Liver (tissue), 9 donors: ENCODE data around the gene DACH1. TPM values are rescaled to one million over a fixed set of nuclear protein-coding genes. Genes with fewer than 3 reads are reported as not detected.
"Not testable (repeated sequence)": the region's sequence is repeated elsewhere in the genome, so short reads cannot be mapped to it uniquely, and the experiment has no call there.

Source experiments
- DNase-seq: peaks from one replicate; pipeline ENCODE4 v3.0.0-alpha.2; 2017; ENCODE audit warnings: low spot score
- H3K27ac ChIP-seq, 2 donors: one replicate each; pipeline ENCODE4 v1.7.0; 2013; ENCODE audit warnings: inconsistent platforms in 2 of 2, low read length in 2 of 2, control low read depth in 1 of 2, low read depth in 1 of 2, mild to moderate bottlenecking in 1 of 2
- H3K27me3 ChIP-seq, 4 donors: one replicate each; pipeline versions ENCODE4 v1.6.1 to v1.7.0; 2013; ENCODE audit warnings: low read length in 3 of 4, inconsistent platforms in 1 of 4, mild to moderate bottlenecking in 1 of 4, moderate library complexity in 1 of 4; ENCODE audit not compliant: control insufficient read depth in 4 of 4, insufficient read depth in 4 of 4
- H3K36me3 ChIP-seq, 4 donors: one replicate each; pipeline versions ENCODE4 v1.6.1 to v1.7.0; 2013; ENCODE audit warnings: low read length in 3 of 4, mild to moderate bottlenecking in 3 of 4, low read depth in 1 of 4, moderate library complexity in 1 of 4; ENCODE audit not compliant: control insufficient read depth in 4 of 4, insufficient read depth in 3 of 4
- H3K4me1 ChIP-seq, 4 donors: one replicate each; pipeline versions ENCODE4 v1.6.1 to v1.7.0; 2013; ENCODE audit warnings: low read length in 3 of 4, mild to moderate bottlenecking in 3 of 4, moderate library complexity in 1 of 4; ENCODE audit not compliant: control insufficient read depth in 4 of 4, insufficient read depth in 4 of 4
- H3K4me3 ChIP-seq, 3 donors: one replicate each; pipeline versions ENCODE4 v1.6.1 to v1.7.0; 2013; ENCODE audit warnings: low read length in 3 of 3, control low read depth in 1 of 3, low read depth in 1 of 3, mild to moderate bottlenecking in 1 of 3
- H3K9ac ChIP-seq, 2 donors: one replicate each; pipeline ENCODE4 v1.7.0; 2013; ENCODE audit warnings: low read length in 2 of 2, mild to moderate bottlenecking in 2 of 2, moderate library complexity in 2 of 2, control low read depth in 1 of 2, low read depth in 1 of 2
- H3K9me3 ChIP-seq, 4 donors: one replicate each; pipeline versions ENCODE4 v1.6.1 to v1.7.0; 2013; ENCODE audit warnings: low read length in 3 of 4; ENCODE audit not compliant: control insufficient read depth in 4 of 4
- FOXA1 ChIP-seq: IDR thresholded peaks from 2 replicates; pipeline ENCODE4 v1.6.1; 2016; ENCODE audit warnings: antibody characterized with exemption
- GABPA ChIP-seq, 2 donors: IDR thresholded peaks in 1 of 2; conservative IDR thresholded peaks in 1 of 2; 2 replicates each; pipeline ENCODE4 v1.6.1; 2016; ENCODE audit warnings: antibody characterized with exemption in 2 of 2, mild to moderate bottlenecking in 1 of 2, moderate library complexity in 1 of 2
- NR2F2 ChIP-seq: IDR thresholded peaks from 2 replicates; pipeline ENCODE4 v1.6.1; 2016; ENCODE audit warnings: antibody characterized with exemption
- RAD21 ChIP-seq, 2 donors: IDR thresholded peaks; 2 replicates each; pipeline ENCODE4 v1.6.1; 2016; ENCODE audit warnings: antibody characterized with exemption in 2 of 2, mild to moderate bottlenecking in 2 of 2
- SP1 ChIP-seq: IDR thresholded peaks from 2 replicates; pipeline ENCODE4 v1.6.1; 2018; ENCODE audit warnings: antibody characterized with exemption, mild to moderate bottlenecking
- WGBS: extraction: QIAGEN DNeasy Blood & Tissue Kit; methylation state at CpG from one replicate; pipeline ENCODE4 v1.1.7; 2013; 5-methylcytosine and 5-hydroxymethylcytosine counted together
- polyA plus RNA-seq, 2 donors: library from polyadenylated mRNA; stranded (reverse) in 1 of 2; unstranded in 1 of 2; fragments of 200-250 nt in 1 of 2; fragments of >200 nt in 1 of 2; fragmentation: Nextera tagmentation in 1 of 2; extraction: Ambion mirVana in 1 of 2; gene quantifications; one replicate each; pipeline versions ENCODE4 v1.2.1 to v1.2.3, GENCODE V29; 2013 to 2015
- total RNA-seq, 2 donors: library from RNA; depleted of rRNA; stranded (reverse); fragments of >200 nt; gene quantifications; one replicate each; pipeline ENCODE4 v1.2.3, GENCODE V29; 2014
- TF ChIP-seq, protein P1 (sequence below): IDR thresholded peaks from 2 replicates; pipeline ENCODE4 v1.6.1; 2016; ENCODE audit warnings: antibody characterized with exemption, mild to moderate bottlenecking
- TF ChIP-seq, protein P2 (sequence below): IDR thresholded peaks from 2 replicates; pipeline ENCODE4 v1.6.1; 2016; ENCODE audit warnings: antibody characterized with exemption
- TF ChIP-seq, protein P3 (sequence below): IDR thresholded peaks from 2 replicates; pipeline ENCODE4 v1.6.1; 2016; ENCODE audit warnings: antibody characterized with exemption
- TF ChIP-seq, protein P4 (sequence below): IDR thresholded peaks from 2 replicates; pipeline ENCODE4 v1.6.1; 2016; ENCODE audit warnings: antibody characterized with exemption
- TF ChIP-seq, protein P5 (sequence below): fragments of 150-350 bp; IDR thresholded peaks from 2 replicates; pipeline ENCODE4 v1.5.1; 2017; ENCODE audit warnings: improper control_type of control experiment, low read depth, low read length; ENCODE audit not compliant: missing input control
- donor health status: healthy.
- donor health status: healthy.
- donor health status: healthy.
- donor health status: healthy.
- donor health status: healthy.

Gene DACH1
- total and polyA plus RNA-seq, 4 donors = 0.28 to 1.9 (median 0.77) TPM

DNA sequence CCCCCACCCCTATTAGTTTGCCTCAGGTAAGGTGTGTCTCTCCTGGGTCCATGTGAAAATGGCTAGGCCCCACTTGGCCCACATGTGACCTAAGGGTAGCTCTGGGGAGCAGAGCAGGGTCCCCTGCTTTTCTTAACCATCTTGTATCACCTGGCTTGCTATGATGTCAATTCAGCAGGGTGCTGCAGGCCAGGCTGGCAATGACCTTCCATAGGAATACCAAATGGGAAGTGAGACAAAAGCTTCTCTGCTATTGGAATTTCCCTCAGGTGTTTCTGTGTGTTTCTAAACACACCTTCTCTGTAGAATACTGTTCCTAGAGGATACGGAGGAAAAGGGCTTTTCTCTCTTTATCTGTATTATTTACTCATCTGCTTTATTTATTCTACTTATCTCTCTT is 35.7 kb upstream of the DACH1 start:
- no peak for DNase-seq
- H3K27me3 ChIP-seq = no peaks in the 10 kb centered on the region
- WGBS = 44% methylated on average over 1 of the region's 1 CpG

DNA sequence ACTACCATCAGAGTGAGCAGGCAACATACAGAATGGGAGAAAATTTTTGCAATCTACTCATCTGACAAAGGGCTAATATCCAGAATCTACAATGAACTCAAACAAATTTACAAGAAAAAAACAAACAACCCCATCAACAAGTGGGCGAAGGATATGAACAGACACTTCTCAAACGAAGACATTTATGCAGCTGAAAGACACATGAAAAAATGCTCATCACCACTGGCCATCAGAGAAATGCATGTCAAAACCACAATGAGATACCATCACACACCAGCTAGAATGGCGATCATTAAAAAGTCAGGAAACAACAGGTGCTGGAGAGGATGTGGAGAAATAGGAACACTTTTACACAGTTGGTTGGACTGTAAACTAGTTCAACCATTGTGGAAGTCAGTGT is 26.5 kb upstream of the DACH1 start:
- H3K9me3 ChIP-seq, H3K36me3 ChIP-seq, H3K27me3 ChIP-seq, H3K4me1 ChIP-seq, H3K4me3 ChIP-seq, H3K27ac ChIP-seq, DNase-seq, H3K9ac ChIP-seq: not testable (repeated sequence)
- WGBS = 81% methylated on average over 3 of the region's 3 CpGs

More for the DNA sequence above, 35.7 kb upstream of the DACH1 start:
- Histone ChIP-seq H3K4me3 (no peak overlapping the region), H3K9ac (no peak overlapping the region), H3K9me3 (no peaks in the 10 kb centered on the region), H3K4me1 (no peaks in the 10 kb centered on the region), H3K27ac (no peak overlapping the region), H3K36me3 (no peaks in the 10 kb centered on the region)
- TF ChIP-seq RAD21 (IDR thresholded peaks at IDR 0.05) (no peak), FOXA1 (no peak), NR2F2 (no peak), GABPA (IDR thresholded peaks at IDR 0.05 in 1 of 2, conservative IDR thresholded peaks at IDR 0.05 in 1 of 2) (no peak), SP1 (no peak)
- TF ChIP-seq, protein P1, sequence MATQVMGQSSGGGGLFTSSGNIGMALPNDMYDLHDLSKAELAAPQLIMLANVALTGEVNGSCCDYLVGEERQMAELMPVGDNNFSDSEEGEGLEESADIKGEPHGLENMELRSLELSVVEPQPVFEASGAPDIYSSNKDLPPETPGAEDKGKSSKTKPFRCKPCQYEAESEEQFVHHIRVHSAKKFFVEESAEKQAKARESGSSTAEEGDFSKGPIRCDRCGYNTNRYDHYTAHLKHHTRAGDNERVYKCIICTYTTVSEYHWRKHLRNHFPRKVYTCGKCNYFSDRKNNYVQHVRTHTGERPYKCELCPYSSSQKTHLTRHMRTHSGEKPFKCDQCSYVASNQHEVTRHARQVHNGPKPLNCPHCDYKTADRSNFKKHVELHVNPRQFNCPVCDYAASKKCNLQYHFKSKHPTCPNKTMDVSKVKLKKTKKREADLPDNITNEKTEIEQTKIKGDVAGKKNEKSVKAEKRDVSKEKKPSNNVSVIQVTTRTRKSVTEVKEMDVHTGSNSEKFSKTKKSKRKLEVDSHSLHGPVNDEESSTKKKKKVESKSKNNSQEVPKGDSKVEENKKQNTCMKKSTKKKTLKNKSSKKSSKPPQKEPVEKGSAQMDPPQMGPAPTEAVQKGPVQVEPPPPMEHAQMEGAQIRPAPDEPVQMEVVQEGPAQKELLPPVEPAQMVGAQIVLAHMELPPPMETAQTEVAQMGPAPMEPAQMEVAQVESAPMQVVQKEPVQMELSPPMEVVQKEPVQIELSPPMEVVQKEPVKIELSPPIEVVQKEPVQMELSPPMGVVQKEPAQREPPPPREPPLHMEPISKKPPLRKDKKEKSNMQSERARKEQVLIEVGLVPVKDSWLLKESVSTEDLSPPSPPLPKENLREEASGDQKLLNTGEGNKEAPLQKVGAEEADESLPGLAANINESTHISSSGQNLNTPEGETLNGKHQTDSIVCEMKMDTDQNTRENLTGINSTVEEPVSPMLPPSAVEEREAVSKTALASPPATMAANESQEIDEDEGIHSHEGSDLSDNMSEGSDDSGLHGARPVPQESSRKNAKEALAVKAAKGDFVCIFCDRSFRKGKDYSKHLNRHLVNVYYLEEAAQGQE = no peak
- TF ChIP-seq, protein P2, sequence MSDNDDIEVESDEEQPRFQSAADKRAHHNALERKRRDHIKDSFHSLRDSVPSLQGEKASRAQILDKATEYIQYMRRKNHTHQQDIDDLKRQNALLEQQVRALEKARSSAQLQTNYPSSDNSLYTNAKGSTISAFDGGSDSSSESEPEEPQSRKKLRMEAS = no peak
- TF ChIP-seq, protein P3, sequence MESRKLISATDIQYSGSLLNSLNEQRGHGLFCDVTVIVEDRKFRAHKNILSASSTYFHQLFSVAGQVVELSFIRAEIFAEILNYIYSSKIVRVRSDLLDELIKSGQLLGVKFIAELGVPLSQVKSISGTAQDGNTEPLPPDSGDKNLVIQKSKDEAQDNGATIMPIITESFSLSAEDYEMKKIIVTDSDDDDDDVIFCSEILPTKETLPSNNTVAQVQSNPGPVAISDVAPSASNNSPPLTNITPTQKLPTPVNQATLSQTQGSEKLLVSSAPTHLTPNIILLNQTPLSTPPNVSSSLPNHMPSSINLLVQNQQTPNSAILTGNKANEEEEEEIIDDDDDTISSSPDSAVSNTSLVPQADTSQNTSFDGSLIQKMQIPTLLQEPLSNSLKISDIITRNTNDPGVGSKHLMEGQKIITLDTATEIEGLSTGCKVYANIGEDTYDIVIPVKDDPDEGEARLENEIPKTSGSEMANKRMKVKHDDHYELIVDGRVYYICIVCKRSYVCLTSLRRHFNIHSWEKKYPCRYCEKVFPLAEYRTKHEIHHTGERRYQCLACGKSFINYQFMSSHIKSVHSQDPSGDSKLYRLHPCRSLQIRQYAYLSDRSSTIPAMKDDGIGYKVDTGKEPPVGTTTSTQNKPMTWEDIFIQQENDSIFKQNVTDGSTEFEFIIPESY = no peak
- TF ChIP-seq, protein P4, sequence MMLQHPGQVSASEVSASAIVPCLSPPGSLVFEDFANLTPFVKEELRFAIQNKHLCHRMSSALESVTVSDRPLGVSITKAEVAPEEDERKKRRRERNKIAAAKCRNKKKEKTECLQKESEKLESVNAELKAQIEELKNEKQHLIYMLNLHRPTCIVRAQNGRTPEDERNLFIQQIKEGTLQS = no peak
- TF ChIP-seq, protein P5, sequence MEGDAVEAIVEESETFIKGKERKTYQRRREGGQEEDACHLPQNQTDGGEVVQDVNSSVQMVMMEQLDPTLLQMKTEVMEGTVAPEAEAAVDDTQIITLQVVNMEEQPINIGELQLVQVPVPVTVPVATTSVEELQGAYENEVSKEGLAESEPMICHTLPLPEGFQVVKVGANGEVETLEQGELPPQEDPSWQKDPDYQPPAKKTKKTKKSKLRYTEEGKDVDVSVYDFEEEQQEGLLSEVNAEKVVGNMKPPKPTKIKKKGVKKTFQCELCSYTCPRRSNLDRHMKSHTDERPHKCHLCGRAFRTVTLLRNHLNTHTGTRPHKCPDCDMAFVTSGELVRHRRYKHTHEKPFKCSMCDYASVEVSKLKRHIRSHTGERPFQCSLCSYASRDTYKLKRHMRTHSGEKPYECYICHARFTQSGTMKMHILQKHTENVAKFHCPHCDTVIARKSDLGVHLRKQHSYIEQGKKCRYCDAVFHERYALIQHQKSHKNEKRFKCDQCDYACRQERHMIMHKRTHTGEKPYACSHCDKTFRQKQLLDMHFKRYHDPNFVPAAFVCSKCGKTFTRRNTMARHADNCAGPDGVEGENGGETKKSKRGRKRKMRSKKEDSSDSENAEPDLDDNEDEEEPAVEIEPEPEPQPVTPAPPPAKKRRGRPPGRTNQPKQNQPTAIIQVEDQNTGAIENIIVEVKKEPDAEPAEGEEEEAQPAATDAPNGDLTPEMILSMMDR = no peak
